GM21390 (cell line): Measurements from ENCODE around the gene CSDE1.

Experiments used
- ATAC-seq: cut with Tn5 transposase; IDR thresholded peaks from one replicate; pipeline ENCODE4 v1.9.1; 2021; ENCODE audit not compliant: unreplicated experiment

Gene CSDE1

DNA sequence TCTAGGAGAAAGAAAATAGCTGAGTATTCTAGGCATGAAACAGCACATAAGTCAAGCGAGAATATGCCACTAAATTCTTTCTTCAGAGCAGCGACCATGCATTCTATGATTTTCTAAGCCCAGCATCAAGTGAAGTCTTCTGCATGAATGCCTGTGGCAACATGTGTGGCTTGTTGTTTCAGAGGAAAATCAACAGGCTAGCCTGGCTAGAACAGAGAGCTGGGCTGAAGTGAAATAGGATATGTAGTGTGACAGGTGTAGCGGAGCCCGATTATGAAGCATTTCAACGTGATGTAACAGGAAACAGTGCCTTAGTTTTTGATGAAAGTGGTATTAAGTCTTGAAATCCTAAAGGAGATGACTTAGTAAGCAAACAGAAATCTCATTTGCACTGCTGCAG, 7.0 kb downstream of the CSDE1 start:
- ATAC-seq = no peak

DNA sequence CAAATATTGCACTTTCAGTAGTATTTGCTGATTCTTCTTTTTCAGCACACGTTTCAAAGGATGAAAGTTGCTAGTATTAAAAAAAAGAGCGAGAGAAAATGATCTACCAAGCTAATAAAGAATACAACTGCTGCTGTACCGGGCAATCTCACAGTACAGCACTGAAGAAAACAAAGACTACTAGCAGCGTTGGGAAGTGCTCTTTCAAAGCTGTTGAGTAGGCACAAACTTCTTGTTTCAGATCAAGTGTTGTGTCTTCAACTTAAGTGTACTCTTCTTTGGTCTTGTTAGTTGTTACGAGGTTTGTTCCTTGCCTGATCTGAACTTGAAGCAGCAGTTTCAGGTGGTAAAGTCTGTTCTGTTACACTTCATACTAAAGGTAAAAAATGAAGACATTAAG, 7.9 kb downstream of the CSDE1 start:
- no peak for ATAC-seq

DNA sequence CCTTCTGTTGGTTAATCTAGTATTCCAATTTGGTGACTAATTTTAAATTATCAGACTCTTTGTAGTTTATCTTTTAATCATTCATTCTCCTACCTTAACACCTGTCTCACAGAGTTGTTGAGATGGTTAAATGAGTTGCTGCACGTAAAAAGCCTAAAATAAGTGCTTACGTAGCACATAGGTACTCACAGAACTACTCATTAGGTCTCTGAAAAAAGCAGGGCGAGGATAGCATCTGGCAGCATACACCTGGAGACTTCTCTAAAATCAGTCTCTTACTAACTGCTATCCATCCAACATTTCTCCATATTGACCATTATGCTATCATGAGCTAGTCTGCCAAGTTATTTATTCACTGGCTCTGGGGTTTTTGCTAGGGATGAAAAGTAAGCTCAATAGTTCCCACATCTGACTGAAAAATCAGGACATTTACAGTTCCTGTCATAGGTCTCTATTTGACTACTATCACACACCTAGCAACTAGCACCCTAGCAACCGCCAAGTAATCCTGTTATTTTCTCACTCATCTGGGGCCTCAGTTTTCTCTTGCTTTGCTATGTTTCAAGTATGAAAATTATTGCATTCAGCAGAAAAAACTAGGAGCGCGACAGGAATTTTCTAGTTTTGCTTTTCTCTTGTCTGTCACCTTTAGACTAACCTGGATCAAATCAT, 11.2 kb downstream of the CSDE1 start:
- ATAC-seq = no peak

DNA sequence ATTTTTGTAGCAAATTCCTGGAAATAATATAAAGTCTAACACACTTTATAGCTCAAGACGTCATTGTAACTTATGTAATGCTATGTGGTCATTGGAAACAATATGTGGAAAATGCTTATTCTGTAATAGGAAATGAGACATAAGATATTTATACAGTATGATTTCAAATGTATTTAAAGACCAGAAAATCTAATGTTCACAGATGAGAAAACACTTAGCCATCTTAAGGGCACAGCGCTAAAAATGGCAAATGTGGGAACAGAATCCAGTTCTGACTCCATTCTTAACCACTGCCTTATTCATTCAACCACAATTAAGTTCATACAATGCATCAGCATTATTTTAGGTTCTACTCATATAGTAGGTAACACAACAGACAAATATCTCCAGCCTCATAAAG, 12.5 kb downstream of the CSDE1 start:
- ATAC-seq = no peak

DNA sequence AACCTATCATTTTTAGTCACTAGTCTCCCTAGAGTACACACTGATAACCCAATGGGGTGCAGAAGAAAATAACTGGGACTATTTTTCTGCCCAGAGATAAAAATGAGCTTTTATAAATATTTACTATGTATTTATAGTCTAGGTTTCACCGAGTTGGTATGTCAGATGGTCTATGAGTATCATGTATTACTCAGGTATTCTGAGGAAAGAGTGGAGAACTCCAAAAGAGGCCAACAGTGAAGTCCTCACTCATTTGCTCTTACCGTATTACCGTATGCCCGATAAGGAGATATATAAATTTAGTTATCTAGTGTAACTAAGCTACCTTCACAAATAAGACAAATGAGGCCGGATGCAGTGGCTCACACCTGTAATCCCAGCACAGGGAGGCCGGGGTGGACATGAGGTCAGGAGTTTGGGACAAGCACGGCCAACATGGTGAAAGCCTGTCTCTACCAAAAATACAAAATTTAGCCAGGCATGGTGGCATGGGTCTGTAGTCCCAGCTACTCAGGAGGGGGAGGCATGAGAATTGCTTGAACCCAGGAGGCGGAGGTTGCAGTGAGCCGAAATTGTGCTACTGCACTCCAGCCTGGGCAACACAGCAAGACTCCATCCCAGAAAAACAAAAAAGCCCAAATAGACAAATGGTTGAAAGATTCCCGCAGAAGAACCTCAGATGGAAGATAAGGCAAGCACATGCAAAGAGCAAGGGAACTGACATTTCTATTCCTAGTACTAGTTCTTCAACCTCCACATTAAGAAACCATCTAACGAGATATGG, 15.6 kb downstream of the CSDE1 start:
- ATAC-seq = no peak

DNA sequence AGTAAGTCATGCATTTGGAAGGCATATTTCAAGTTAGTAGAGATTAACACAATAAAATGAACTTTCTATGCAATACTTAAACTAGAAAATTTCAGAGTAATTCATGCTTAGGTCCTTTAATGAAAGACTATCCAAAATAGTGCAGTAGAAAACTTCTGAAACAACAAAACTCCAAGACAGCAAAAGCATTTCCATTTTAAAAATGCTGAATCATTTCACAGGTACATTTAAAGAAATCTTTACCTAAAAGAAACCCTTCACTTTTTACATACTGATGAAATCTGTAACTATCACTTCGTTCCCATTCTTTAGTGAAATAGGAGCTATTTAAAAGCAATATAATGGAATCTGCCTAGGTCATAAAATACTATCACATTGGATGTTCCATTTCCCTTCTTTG, 17.5 kb downstream of the CSDE1 start:
- ATAC-seq = no peak

DNA sequence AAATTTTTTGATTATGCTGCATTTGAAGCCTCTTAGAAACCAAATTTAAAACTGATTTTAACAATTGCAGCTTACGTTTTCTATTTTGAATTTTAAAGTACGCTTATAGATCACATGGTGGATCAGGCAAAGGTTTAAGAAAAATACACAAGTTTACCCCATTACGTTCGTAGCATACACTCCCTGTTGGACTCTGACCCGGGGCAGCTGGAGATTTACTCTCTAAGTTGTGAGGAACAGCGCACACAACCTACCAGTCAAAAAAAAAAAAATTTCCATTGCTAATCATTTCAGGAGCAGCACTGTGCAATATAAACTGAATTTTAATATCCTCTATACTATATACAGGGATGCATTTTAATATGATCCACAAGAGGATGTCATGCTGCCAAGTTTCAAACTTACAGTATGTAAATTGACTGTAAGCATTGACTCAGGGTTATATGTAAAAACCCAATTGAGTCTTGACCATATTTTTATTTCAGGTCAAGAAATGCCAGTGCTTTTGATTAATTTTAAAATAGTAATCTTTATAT, 20.4 kb downstream of the CSDE1 start:
- ATAC-seq = no peak

DNA sequence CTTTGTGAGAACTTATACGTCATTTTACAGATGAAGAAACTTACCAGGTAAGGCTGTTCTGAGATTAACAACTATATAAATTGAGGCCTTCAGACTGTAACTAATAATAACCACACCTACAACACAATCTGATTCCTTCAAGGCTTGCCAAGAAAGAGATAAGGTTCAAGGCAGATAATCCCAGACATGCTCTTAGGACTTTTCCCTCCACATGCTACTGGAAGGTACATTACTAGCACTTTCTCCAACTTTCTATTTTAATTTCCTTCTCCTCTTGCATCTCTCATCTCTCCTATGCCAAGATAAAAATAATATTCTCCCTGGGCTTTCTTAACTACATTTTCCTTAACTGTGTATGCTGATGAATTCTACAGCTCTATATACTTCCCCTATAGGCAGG, 22.3 kb downstream of the CSDE1 start:
- no peak for ATAC-seq

DNA sequence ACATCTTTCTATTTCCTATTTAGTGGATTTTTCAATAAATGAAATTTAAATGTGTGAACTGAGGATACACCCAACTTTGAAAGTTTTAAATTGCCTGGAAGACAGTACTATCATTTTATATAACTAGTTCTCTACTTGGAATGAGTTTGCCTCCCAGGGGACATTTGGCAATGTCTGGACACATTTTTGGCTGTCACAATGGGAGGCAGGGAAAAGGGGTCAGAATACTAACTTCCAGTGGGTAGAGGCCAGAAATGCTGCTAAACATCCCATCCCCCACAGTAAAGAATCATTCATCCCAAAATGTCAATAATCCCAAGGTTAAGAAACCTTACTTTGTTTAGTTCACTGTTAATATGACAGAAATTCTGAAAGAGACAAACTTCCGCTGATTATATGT, 28.0 kb downstream of the CSDE1 start:
- ATAC-seq = no peak

DNA sequence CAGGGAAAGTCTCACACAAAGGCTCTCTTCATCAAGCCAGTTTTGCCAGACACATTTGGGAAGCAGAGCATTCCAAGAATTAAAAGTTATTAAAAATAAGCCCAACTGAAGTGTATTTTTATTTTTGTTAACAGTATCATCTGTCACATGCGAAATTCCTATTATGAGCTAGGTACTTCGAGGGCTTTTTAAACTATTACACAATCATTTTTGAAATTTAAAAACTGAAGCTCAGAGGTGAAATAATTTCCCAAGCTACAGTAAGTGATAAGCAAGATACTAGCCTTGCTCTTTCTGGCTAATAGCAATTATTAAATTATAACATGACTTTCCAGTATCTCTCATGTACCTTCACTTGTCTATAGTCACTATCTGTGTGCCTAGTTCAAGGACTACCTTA, 29.2 kb downstream of the CSDE1 start:
- no peak for ATAC-seq

DNA sequence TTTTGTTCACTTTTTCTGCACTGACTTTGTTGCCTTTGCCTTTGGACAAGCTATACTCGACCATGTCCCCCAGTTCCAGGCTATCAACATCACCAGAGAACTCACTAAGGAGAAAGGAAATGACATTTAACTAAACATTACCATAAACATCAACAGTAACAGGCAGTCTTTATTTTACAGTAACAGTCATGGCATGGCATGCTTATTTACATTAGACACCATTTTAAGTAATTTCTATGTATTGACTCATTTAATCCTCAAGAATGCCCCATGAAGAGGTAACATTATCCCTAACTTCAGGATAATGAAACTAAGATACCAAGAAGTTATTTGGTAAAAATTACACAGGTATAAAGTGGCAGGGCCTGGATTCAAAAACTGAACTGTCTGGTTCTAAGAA, 32.6 kb downstream of the CSDE1 start:
- no peak for ATAC-seq

DNA sequence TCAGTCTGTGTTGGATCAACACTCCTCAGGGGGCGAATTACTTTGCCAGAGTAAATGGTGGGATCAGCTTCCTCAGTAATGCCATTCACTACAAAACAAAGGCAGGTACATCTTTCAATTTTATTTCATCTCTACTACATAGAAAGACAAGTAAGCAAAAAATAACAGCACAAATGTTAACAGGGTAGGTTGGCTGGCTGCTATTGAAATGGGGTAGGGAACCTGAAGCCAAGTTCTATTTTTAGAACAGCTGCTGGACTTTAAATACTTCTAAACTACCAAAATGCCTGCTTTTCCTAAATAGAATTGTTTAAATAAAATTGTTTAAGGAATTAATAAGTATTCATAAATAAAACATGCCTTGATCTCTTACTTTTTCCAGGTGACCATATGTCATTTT, 33.9 kb downstream of the CSDE1 start:
- no peak for ATAC-seq

DNA sequence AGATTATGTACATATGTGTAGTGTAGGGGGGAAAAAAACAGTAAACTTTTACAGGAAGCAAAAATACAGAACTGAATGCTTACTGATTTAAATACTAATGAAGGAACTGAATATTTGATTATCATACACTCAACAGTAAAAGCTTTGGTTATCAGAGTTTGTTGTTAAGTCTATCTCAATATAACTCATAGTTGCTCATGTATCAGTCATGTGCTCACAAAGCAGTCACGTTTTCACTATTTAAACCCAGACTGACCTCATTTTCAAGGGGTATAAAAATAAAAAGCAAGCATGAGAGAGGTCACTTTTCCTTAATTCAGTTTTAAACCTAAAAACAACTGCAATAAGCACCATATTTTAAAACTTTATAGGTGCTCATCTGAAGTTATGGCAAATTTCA, 34.3 kb downstream of the CSDE1 start:
- ATAC-seq = no peak

DNA sequence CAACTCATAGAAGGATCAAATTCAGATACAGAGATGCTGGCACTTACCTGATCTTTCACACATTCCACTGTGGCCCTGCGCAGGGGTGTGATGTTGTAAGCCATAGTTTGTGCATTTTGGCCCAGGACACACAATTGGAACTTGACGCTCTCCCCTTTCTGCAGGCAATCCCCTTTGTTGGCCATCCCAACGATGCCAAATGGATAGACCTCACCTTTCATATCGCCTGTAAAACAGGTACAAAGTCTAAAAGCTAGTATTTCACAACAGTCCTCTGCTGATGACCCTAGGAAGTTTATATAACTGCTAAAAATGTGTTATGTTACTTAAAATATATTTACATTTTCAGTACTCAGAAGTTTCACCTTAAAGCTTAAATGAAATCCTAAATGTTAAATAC, 37.3 kb downstream of the CSDE1 start:
- no peak for ATAC-seq

DNA sequence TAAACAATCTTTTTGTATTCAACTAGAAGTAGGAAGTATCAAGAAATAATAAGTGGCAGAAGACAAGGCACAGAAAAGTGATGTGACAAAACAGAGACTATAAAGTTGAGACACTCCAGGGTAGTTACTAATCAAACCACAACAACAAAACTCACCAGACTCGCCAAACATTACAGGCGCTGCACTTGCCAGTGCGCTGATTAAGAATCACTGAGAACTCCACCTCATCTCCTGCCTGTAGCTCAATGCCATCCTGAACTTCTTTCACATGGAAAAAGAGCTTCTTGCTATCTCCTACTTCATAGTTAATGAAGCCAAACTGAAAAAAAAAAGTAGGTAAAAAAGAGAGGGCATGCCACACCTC, 38.4 kb downstream of the CSDE1 start:
- ATAC-seq = no peak

DNA sequence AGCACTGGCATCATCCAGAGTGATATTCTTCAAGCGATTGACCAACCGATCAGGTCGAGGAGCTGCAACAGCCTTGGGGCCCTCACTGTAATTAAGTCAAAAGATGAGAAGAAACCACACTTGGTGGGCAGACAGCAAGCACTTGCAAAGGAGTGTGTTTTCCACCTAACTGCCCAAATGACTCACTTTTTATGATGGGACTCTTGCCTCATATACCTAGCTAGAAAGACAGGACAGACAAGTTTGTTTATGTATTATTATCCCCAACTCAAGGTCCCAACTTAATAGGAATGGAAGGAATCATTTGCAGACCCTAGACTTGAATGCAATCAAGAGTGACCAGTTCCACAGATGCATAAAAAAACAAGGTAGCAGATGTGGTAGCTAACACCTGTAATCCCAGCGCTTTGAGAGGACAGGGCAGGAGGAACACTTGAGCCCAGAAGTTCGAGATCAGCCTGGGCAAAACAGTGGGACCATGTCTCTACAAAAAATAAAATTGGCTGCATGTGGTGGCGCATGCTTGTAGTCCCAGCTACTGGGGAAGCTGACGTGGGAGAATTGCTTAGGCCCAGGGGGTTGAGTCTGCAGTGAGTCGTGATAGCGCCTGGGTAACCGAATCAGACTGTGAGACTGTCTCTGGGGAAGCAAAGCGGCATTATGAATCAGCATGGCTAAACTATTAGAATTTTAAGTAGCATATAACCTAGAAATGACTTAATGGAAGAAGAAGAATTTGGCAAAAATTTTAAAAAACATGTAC, 38.9 kb downstream of the CSDE1 start:
- ATAC-seq = no peak

DNA sequence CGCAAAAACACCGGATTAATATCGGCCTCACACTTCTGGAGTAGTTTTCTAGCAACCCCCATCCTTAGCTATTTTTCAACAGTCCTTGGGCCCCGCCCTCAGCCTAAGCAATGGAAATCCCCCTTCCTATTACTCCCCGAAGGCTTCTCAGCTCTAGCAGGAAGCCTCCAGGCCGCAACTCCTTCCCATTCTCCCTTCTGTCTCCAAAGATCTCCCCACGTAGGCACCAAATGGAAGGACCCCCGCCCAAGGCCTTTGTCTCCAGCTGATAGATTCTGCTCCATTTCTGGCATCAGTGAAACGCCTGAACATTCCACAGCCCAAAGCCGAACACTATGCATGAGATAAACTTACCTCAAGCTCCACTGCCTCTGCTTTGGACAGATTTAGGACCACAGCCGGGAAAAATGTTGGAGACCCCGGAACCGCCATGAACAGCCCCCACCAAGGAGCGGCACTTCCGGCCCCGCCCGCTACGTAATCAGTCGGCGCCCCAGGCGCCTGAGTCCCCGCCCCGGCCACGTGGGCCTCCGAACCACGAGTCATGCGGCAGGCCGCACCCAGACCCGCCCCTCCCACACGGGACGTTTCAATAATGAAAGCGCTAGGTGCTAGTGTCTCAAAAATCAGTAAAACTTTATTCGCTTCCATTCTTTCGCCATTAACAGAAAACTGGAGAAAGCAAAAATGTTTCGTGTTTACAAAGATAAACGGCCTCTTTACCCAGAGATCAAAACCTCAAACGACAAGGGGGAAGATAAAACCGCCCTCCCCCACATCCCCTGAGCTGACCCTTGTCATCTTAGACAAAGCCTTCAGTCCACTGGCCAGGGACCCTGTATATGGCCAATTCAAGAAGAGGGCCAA, 41.2 kb downstream of the CSDE1 start, which contains the start of gene NRAS:
NRAS (minus strand) TSS at position 468 of the 867 bp plus-strand sequence. CDS start 611 bp downstream, outside the sequence.
- ATAC-seq = peak; percentile 97

DNA sequence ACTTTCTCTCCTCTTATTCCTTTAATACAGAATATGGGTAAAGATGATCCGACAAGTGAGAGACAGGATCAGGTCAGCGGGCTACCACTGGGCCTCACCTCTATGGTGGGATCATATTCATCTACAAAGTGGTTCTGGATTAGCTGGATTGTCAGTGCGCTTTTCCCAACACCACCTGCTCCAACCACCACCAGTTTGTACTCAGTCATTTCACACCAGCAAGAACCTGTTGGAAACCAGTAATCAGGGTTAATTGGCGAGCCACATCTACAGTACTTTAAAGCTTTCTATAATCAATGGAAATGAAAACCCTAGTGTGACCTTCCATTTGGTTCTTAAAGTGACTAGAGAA, 41.9 kb downstream of the CSDE1 start:
- no peak for ATAC-seq

DNA sequence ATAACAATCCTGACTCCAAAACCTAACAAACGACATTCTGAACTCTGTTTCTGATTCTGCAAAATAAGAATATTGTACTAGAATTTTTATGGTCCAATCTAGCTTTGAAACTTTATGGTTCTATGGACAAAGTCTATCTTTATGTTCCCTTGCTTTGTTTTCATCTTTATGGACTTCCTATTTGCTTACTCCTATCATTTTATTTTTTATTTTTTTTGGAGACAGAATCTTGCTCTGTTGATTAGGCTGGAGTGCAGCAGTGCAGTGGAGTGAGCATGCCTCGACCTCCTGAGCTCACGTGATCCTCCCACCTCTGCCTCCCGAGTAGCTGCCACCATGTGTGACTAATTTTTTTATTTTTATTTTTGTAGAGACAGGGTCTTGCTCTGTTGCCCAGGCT, 44.8 kb downstream of the CSDE1 start:
- ATAC-seq = no peak

DNA sequence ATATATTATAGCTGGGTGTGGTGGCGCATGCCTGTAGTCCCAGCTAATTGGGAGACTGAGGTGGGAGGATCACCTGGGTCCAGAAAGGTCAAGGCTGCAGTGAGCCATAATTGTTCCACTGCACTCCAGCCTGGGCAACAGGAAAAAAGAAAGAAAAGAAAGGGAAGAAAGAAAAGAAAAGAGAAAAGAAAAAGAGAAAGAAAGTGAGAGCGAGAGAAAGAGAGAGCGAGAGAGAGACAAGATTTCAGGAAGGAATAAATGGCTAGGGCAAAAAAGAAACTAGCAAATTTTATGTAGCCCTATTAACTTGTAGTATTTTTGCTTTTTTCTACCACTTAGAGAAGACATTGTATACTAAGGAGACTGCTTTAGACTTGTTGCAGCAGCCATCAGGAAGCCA, 47.4 kb downstream of the CSDE1 start:
- ATAC-seq = no peak

DNA sequence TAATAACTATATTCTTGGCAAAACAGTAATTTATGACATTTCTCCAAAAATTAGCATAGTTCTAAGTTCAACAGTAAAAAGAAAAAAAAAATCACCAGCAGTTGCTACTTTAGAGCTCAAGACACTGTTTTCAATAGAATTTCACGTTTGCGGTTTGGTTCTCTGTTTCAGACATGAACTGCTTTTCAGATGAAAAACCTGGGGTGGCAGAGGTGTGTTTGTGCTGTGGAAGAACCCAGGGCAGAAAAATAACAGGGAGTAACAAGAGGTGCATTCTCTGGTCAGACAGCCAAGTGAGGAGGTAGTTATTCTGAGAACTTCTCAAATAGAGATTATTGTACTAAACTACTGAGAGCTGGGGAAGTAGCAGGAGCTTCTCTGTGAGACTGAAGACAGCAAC, 50.2 kb downstream of the CSDE1 start:
- no peak for ATAC-seq
